Breast epithelium (tissue), 4 donors: Measurements from ENCODE around the gene CAMTA1. TPM values are rescaled to one million over a fixed set of nuclear protein-coding genes. Genes with fewer than 3 reads are reported as not detected.

Experiments
- DNase-seq, 2 donors: peaks; one replicate each; pipeline ENCODE4 v3.0.0-alpha.2; 2019; ENCODE audit warnings: low spot score in 2 of 2
- H3K27ac ChIP-seq, 2 donors: fragments of 200-600 bp; sonication (generic) in 1 of 2; one replicate each; pipeline ENCODE4 v1.5.1; 2016 to 2019; ENCODE audit warnings: mild to moderate bottlenecking in 1 of 2
- H3K27me3 ChIP-seq, 2 donors: fragments of 200-600 bp; sonication (generic) in 1 of 2; one replicate each; pipeline versions ENCODE4 v1.5.1 to v1.6.0; 2017 to 2019; ENCODE audit warnings: control low read depth in 1 of 2, mild to moderate bottlenecking in 1 of 2
- H3K36me3 ChIP-seq: fragments of 200-600 bp; one replicate; pipeline ENCODE4 v1.5.1; 2019
- H3K4me1 ChIP-seq, 2 donors: fragments of 200-600 bp; sonication (generic); one replicate each; pipeline ENCODE4 v1.5.1; 2016 to 2019; ENCODE audit warnings: control low read depth in 1 of 2
- H3K4me3 ChIP-seq, 3 donors: fragments of 200-600 bp; sonication (generic); 1 replicate in 2 of 3; 2 replicates in 1 of 3; pipeline ENCODE4 v1.5.1; 2016 to 2019; ENCODE audit warnings: mild to moderate bottlenecking in 3 of 3, moderate library complexity in 2 of 3
- H3K9me3 ChIP-seq, 2 donors: fragments of 200-600 bp; sonication (generic) in 1 of 2; one replicate each; pipeline ENCODE4 v1.5.1; 2016 to 2019; ENCODE audit warnings: control low read depth in 1 of 2
- POLR2A ChIP-seq: fragments of 450-650 bp; IDR thresholded peaks from one replicate; pipeline ENCODE4 v1.6.1; 2016; ENCODE audit warnings: antibody characterized with exemption, mild to moderate bottlenecking, moderate library complexity
- POLR2AphosphoS5 ChIP-seq, 3 donors: sonication (generic); formaldehyde crosslinking; IDR thresholded peaks; one replicate each; pipeline ENCODE4 v1.6.1; 2017; ENCODE audit warnings: antibody characterized with exemption in 3 of 3
- intact Hi-C: fragments of 100-400 bp; cut with DNase I; formaldehyde crosslinking; loops from one replicate; pipeline ENCODE4 v1.15.1; 2023; ENCODE audit warnings: low total_unique reads
- total RNA-seq, 3 donors: library from RNA; depleted of rRNA; stranded (reverse); fragments of >200 nt; gene quantifications; one replicate each; pipeline ENCODE4 v1.1.0, GENCODE V29; 2016
- TF ChIP-seq, protein P1 (sequence below), 3 donors: fragments of 450-650 bp; IDR thresholded peaks; one replicate each; pipeline ENCODE4 v1.5.1; 2016 to 2017; ENCODE audit warnings: antibody characterized with exemption in 3 of 3, mild to moderate bottlenecking in 3 of 3, moderate library complexity in 3 of 3

The CAMTA1 gene
- total RNA-seq, 3 donors from 2014 or later: 53.4 to 84.0 (median 61.9) TPM

DNA sequence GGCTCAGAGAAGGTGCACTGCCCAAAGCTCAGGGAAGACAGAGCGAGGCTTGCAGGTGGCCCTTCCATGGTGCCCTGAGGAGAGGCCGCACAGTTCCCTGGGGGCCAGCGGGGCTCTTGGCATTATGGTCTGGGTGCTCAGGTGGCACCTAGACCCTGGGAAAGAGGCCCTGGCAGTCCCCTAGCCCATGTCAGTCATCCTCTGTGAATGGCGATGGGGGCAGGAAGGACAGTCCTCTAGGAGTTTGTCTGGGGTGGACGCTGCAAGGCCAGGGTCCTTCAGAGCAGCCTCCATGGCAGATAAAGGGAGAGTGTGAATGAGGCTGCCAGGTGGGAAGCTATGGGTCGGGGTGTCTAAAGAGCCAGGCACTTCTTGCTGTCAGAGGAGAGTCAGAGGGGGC is 640.0 kb downstream of the CAMTA1 start:
- DNase-seq: peak in 1 of 2 donors; percentile 15
- H3K4me3 ChIP-seq: no peak overlapping the region
- H3K27me3 ChIP-seq: no peaks in the 10 kb centered on the region
- H3K36me3 ChIP-seq: no peaks in the 10 kb centered on the region
- H3K4me1 ChIP-seq: no peaks in the 10 kb centered on the region
- no peak overlapping the region for H3K27ac ChIP-seq
- intact Hi-C loops: no loop called here
- no peaks in the 10 kb centered on the region for H3K9me3 ChIP-seq
- TF ChIP-seq POLR2A (no peak), POLR2AphosphoS5 (IDR thresholded peaks at IDR 0.05) (no peak)
- TF ChIP-seq, protein P1, sequence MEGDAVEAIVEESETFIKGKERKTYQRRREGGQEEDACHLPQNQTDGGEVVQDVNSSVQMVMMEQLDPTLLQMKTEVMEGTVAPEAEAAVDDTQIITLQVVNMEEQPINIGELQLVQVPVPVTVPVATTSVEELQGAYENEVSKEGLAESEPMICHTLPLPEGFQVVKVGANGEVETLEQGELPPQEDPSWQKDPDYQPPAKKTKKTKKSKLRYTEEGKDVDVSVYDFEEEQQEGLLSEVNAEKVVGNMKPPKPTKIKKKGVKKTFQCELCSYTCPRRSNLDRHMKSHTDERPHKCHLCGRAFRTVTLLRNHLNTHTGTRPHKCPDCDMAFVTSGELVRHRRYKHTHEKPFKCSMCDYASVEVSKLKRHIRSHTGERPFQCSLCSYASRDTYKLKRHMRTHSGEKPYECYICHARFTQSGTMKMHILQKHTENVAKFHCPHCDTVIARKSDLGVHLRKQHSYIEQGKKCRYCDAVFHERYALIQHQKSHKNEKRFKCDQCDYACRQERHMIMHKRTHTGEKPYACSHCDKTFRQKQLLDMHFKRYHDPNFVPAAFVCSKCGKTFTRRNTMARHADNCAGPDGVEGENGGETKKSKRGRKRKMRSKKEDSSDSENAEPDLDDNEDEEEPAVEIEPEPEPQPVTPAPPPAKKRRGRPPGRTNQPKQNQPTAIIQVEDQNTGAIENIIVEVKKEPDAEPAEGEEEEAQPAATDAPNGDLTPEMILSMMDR (IDR thresholded peaks at IDR 0.05): no peak

DNA sequence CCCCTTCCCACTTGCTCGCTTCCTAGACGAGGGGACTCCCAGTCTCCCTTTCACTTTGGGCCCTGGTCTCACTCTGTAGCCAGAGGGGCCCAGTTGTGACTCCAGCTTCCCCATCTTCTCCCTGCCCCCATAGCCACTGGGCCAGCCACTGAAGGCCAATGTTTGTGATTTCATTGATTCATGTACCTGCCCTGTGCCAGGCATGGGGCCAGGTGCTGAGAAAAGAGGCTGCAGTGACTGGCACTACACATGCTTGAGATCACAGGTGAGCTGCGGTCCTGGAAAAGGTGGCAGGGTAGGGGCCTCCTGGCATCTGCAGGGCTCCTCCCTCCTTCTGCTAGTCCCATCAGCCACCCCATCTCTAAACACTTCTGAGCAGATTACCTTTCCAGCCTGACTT is 640.5 kb downstream of the CAMTA1 start:
- Histone ChIP-seq H3K4me1 (no peaks in the 10 kb centered on the region), H3K4me3 (no peak overlapping the region), H3K9me3 (no peaks in the 10 kb centered on the region), H3K27ac (no peak overlapping the region), H3K36me3 (no peaks in the 10 kb centered on the region), H3K27me3 (no peaks in the 10 kb centered on the region)
- TF ChIP-seq, protein P1 (IDR thresholded peaks at IDR 0.05): no peak
- TF ChIP-seq POLR2A: no peak
- TF ChIP-seq POLR2AphosphoS5 (IDR thresholded peaks at IDR 0.05): no peak
- intact Hi-C loops: no loop called here
- no peak for DNase-seq

DNA sequence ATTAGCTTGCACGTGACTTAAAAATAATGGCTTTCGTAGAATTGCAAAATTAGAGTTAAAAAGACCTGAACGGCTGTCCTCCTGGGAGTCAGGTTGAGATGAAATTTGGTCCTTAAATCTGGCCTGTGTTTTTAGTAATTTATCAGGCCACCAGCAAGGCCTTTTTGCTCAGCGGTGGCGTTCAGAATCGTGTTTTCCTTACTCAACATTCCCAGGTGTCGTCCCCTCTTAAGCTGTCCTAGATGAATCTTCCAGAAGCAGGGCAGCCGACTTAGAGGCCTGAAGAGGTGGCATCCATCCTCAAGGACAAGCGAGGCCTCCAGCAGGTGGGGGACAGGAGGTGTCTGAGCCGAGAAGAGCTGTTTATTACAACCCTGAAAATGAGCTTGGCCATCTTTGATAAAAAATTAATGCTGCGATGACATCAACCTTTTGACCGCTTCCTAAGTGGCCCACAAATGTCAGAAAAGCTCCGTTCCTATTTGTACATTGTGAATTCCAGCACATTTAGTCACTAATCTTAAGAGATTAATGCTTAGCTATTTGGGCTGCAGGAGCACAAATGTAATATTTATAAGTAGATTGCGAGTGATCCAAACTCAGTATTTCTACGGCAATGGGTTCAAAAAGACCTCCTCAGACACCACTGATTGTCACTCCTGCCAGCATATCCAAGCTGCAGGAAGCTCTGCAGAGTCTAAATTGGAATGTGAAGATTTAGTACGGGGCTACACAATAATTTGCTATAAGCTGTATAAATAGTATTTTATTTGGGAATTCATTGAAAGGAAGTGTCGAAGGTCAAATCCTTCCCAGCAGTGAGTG is 641.7 kb downstream of the CAMTA1 start:
- H3K27me3 ChIP-seq: no peaks in the 10 kb centered on the region
- no peak overlapping the region for H3K4me3 ChIP-seq
- intact Hi-C loops: no loop called here
- no peaks in the 10 kb centered on the region for H3K4me1 ChIP-seq
- no peaks in the 10 kb centered on the region for H3K36me3 ChIP-seq
- no peak for DNase-seq
- H3K27ac ChIP-seq: no peak overlapping the region
- H3K9me3 ChIP-seq: no peaks in the 10 kb centered on the region
- TF ChIP-seq, protein P1 (IDR thresholded peaks at IDR 0.05): no peak

DNA sequence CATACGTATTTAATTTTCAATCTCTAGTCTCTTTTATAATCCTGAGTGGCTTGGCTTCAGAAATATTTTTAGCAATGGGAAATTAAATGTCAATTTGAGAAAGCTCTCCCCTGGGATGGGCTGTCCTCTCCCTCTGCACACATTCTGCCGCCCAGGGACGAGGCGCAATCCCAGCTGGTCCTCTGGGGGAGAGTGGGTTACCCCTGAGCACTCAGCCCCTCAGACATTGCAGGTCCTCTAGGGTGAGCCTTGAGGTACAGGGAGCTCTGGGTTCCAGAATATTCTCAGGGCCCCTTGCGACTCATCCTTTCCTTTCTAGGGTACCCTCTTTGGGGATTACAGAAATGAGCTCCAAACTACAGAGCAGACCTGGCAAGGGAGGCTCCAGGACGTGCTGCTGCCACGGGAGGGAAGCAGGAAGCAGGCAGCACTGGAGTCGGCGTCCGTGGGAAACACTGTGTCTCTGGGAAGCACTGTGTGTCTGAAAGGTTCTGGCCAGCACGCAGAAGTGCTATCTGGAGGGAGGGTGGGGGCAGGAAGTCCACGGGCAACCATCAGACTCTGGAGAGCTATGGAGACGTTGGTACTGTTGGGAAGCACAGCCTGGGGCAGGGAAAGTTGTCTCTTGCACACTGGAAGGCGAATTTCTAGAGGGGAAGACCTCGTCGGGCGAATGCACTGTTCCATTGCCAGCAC is 642.5 kb downstream of the CAMTA1 start:
- H3K4me1 ChIP-seq: no peaks in the 10 kb centered on the region
- H3K36me3 ChIP-seq: no peaks in the 10 kb centered on the region
- intact Hi-C loops: no loop called here
- H3K27me3 ChIP-seq: no peaks in the 10 kb centered on the region
- no peak for DNase-seq
- no peaks in the 10 kb centered on the region for H3K9me3 ChIP-seq
- no peak overlapping the region for H3K4me3 ChIP-seq
- no peak overlapping the region for H3K27ac ChIP-seq
- no peak for TF ChIP-seq POLR2A
- TF ChIP-seq, protein P1 (IDR thresholded peaks at IDR 0.05): no peak
- no peak for TF ChIP-seq POLR2AphosphoS5 (IDR thresholded peaks at IDR 0.05)

DNA sequence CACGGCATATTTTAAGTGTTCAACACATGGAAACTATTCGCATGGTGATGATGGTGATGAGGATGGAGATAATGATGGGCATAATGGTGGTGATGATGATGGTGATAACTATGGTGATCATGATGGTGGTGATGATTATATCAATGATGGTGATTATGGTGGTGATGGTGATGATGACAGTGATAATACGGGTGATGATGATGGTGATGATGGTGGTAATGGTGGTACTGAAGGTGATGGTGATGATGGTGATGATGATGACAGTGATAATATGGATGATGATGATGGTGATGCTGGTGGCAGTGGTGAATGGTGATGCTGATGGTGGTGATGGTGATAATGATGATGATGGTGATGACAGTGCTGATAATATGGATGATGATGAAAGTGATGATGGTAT is 644.0 kb downstream of the CAMTA1 start:
- H3K4me3 ChIP-seq: no peak overlapping the region
- no peaks in the 10 kb centered on the region for H3K4me1 ChIP-seq
- H3K27me3 ChIP-seq: no peaks in the 10 kb centered on the region
- TF ChIP-seq, protein P1 (IDR thresholded peaks at IDR 0.05): no peak
- no peak for TF ChIP-seq POLR2AphosphoS5 (IDR thresholded peaks at IDR 0.05)
- no peak for TF ChIP-seq POLR2A
- no peaks in the 10 kb centered on the region for H3K9me3 ChIP-seq
- intact Hi-C loops: no loop called here
- H3K27ac ChIP-seq: no peak overlapping the region
- no peak for DNase-seq
- no peaks in the 10 kb centered on the region for H3K36me3 ChIP-seq
